Stimulated activated CD4-positive, alpha-beta T cell treated with anti-CD3 and anti-CD28 coated beads, Interleukin-1b, Interleukin-23, amount 100 ng/mL, for 4 hours (primary cell): Measurements from ENCODE around the gene NOL4L.

ENCODE experiments used
- DNase-seq, 2 donors: peaks; one replicate each; pipeline ENCODE4 v3.0.0-alpha.2; 2020; ENCODE audit warnings: low read depth in 2 of 2

Gene NOL4L

GRCh38 chr20:32444474-32445220, 140.5 kb downstream of the NOL4L start:
- no peak for DNase-seq

- DNase-seq = no peak
Observed at GRCh38 chr20:32443386-32443974, 141.7 kb downstream of the NOL4L start.

- no peak for DNase-seq
Observed at GRCh38 chr20:32442630-32443373, 142.3 kb downstream of the NOL4L start.

- DNase-seq = no peak
Observed at GRCh38 chr20:32441638-32442037, 143.5 kb downstream of the NOL4L start.

GRCh38 chr20:32440758-32441078, 144.4 kb downstream of the NOL4L start:
- no peak for DNase-seq

- DNase-seq = no peak
Observed at GRCh38 chr20:32440069-32440757, 144.9 kb downstream of the NOL4L start.

- DNase-seq = no peak
Observed at GRCh38 chr20:32439132-32439829, 145.9 kb downstream of the NOL4L start.

- DNase-seq = no peak
Observed at GRCh38 chr20:32438331-32438858, 146.7 kb downstream of the NOL4L start.

GRCh38 chr20:32437391-32438074, 147.6 kb downstream of the NOL4L start:
- no peak for DNase-seq

GRCh38 chr20:32436968-32437367, 148.2 kb downstream of the NOL4L start:
- DNase-seq = no peak

- DNase-seq = no peak
Observed at GRCh38 chr20:32436142-32436861, 148.8 kb downstream of the NOL4L start.

- no peak for DNase-seq
Observed at GRCh38 chr20:32435449-32436107, 149.6 kb downstream of the NOL4L start.

GRCh38 chr20:32434434-32434833, 150.7 kb downstream of the NOL4L start:
- DNase-seq = no peak

GRCh38 chr20:32433311-32434021, 151.7 kb downstream of the NOL4L start:
- DNase-seq = no peak

GRCh38 chr20:32432277-32432676, 152.9 kb downstream of the NOL4L start:
- DNase-seq = no peak

GRCh38 chr20:32431457-32431856, 153.7 kb downstream of the NOL4L start:
- no peak for DNase-seq

GRCh38 chr20:32429745-32430360, 155.3 kb downstream of the NOL4L start:
- no peak for DNase-seq

- DNase-seq = no peak
Observed at GRCh38 chr20:32429343-32429742, 155.8 kb downstream of the NOL4L start.

GRCh38 chr20:32427996-32428395, 157.1 kb downstream of the NOL4L start:
- DNase-seq = no peak
